Measurements from ENCODE around the gene ADARB2.

Gene ADARB2

DNA sequence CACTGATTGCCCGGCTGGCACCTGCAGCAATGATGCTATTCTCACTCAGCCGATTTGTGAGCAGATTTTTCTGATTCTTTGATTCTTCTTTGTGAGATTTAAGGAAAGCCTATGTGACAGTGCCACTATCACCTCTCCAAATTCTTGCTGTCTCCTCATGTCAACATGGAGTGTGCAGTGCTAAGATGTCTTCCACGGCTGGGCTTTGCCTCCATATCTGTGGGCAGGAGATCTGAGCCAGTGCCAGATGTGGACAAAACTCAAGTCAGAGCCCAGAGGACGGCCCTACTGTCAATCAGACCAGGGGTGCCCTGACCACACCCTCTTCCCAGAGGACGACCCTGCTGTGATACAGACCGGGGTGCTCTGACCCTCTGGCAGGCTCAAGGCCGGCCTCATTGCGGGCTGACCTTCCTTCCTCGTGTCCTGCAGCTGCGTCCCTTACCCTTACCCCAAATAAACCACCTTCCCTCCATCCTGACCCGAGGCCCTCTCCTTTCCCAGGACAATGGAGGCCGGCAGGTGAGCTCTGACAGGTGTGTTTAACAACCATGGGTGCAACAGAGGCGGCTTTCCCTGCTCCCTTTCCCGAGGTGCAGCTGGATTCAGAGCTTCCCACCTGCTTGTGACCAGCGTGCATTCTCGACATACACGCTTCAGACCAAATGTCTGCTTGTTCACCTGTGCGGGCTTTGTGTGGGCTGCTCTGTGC, 221.4 kb downstream of the ADARB2 start:
- DNase-seq: no peak

DNA sequence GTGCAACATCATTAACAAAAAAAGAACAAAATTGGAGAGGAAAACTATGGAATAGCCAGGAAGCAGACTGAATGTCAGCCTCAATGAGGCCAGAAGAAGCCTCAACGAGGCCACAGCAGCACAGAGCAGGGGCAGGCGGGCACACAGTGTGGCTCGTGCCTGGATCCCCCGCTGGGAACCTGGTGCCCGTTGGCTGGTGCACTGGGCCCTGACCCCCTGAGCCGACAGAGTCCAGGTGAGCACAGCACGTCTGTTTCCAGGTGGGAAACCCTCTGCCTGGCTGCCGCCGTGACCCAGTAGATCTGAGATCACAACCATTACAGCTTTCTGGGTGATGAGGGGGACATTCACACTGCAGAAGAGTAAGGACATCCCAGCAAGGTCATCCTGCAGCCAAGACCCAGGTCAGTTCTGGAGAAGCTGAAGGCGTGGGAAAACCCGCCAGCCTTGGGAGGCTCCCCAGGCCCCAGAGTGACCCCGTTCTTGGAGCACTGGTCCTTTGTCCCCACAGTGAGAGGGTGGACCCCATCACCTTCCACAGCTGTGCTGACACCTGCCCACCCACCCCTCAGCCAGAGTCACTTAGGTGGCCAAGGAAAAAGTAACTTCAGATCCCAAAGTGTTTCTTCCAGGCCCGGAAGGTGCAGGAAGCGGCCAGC, 222.1 kb downstream of the ADARB2 start:
- no peak for DNase-seq

DNA sequence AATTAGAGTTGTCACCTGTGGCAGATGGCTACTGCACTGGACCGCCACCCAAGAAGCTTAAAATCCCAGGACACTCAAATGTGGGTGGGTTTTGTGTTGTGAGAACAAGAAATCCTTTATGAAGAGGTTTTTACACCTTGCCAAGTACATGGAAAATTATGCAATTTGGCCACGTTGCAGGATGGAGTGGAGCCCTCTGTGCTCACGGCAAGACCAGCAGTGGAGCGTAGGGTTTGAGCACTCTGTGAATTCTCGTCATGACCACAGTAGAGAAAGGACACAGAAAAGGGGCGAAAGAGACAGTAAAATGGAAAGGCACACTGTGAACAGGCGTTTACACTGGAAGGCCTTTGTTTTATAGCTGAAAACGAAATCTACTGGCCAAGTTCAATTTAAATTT, 222.6 kb downstream of the ADARB2 start:
- no peak for DNase-seq

GRCh38 chr10:1513221-1513620, 224.1 kb downstream of the ADARB2 start:
- no peak for DNase-seq

DNA sequence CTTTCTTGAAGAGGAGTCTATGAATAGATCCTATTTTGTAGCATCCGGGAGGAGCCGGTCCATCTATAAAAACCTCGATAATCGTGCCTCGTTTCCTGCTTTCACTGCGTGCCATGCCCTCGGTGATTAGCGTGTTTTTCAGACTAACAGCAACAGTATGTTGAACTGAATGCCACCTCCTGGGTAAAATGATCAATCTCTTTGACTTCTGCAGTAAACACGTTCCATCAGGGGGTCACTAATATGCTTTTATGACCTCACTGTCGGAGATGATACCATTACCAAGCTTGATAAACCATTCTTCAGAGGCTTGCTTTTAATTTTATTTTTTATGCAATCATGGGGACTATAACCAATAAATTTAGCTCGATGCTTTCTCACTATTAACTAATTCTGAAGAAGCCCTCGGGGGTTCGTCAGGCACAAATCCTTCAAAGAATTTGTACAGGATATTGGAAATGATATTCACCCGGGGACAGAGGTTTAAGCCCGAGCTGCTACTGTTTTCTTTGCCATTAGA, 228.3 kb downstream of the ADARB2 start:
- no peak for DNase-seq

DNA sequence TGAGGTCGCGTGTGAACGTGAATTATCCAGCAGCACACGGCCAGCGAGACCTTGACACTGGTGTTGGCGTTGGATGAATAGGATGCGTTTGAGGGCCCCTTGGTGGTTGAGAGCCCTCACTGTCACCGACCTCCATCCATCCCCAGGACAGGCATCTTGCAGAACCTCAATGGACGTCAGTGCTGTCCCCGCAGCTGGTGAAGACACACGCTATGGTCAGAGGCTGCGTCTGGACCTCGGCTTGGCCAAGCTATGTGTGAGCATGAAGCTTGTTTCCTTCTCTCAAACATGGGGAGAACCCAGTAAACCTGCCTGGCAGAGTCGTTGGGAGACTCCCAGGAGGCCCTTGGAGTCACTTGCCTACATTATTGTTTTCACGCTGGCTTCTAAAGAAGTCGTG, 229.2 kb downstream of the ADARB2 start:
- DNase-seq: no peak

GRCh38 chr10:1507436-1507835, 229.9 kb downstream of the ADARB2 start:
- no peak for DNase-seq

- DNase-seq: no peak
Measured at GRCh38 chr10:1504940-1505339, 232.4 kb downstream of the ADARB2 start.

DNA sequence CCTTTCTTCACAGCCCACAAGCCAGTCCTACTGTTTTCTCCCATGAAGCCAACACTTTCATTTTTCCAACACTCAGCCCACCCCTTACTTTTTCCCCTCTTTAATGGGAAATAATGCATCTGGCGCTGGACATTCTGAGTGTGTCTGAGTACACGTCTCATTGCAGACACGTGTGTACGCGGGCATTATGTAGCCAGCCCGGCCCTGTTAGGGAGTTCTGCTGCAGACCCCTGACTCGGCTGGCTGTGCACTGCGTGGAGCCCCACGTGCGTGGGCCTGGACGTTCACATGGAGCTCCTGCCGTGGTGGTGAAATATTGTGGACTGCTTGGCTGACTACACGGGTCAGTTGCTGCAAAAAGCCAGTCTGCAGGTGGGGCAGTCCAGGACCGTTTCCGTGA, 233.0 kb downstream of the ADARB2 start:
- DNase-seq: no peak

DNA sequence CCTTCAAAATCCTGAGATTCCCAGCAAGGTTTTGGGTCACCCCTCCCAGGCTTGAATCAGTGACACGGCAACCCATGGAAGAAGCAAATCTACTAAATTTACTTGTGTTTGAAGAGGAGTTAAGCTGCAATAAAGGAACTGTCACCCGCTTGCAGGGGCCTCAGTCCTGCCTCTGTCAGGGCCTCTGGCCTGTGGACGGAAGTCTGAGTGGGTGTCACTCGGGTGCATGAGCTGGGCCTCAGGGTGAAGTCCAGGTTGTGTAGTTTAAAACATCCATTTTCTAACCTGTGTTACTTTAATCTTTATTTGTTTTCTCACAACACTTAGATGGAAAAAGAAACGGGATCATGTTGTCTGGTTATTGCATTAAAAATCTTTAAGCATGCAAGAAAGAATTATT, 234.9 kb downstream of the ADARB2 start:
- DNase-seq: no peak

- no peak for DNase-seq
Measured at GRCh38 chr10:1499359-1499957, 237.9 kb downstream of the ADARB2 start.

DNA sequence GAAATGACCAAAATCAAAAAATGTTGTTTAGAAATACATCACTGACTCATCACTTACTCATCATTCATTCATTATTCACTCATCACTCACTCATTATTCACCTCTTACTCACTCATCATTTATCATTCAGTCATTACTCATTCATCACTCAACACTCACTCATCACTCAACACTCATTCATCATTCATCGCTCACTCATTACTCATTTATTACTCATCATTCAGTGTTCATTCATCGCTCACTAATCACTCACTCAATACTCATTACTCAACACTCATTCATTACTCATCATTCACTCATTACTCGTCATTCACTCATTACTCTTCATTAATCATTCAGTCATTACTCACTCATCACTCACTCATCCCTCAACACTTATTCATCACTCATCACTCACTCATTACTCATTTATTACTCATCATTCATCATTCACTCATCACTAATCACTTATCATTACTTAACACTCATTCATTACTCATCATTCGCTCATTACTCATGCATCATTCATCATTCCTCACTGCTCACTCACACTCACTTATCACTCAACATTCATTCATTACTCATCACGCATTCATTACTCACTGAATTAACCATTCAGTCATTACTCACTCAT, 238.5 kb downstream of the ADARB2 start:
- DNase-seq: no peak

DNA sequence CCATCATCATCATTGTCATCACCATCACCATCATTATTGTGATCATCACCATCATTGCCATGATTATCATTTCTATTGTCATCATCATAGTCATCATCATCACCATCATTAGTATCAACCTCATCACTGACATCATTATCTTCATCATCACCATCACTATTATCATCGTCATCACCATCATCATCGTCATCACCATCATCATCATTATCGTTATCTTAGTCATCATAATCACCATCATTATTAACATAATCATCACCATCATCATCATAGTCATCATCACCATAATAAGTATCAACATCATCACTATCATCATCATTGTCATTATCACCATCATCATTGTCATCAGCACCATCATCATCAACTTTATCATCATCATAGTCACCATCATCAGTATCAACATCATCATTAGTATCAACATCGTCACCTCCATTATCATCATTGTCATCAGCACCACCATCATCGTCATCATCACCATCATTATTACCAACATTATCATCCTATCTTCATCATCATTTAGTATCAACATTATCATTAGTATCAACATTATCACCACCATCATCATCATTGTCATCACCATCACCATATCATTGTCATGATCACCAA, 241.3 kb downstream of the ADARB2 start:
- DNase-seq: no peak

DNA sequence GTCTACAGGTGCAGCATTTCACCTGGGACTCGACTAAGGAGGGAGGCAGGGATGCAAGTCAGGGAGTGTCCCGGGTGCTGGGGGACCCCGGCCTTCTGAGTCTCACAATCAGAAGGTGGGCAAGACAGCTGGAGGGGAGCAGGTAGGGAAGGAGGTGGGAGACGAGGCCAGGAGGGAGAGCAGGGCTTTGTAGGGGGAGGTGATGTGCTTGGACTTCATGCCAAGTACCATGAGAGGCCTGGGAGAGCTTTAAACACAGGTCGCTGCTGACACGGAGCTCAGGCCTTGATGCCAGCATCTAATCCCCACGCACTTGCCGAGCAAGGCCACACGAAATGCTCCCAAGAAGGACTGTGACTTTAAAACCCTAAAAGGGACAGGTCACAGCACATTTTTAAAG, 244.7 kb downstream of the ADARB2 start:
- no peak for DNase-seq

GRCh38 chr10:1491901-1492300, 245.4 kb downstream of the ADARB2 start:
- DNase-seq: no peak

- DNase-seq: no peak
Measured at GRCh38 chr10:1489801-1490200, 247.5 kb downstream of the ADARB2 start.

DNA sequence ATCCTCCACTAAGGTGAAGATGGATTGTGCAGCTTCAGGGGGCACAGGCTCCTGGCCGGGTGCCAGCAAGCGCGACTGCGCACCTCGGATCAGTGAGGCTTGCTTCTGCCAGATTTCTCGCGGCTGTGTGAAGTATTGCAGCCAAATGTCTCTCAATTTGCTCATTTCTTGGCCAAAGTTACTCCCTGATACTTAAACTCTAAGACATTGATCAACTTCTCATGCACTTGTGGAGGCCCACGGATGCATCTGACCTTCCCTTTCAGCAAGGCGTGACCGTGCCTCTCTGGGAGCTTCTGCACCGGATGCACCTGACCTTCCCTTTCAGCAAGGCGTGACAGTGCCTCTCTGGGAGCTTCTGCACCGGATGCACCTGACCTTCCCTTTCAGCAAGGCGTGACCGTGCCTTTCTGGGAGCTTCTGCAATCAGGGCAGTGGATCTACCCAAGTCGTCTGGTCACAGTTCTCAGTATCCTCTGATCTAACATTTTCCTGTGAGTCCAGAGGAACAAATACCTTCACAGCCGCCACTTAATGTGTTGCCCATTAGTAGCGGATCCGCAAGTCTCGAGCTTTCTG, 248.3 kb downstream of the ADARB2 start:
- no peak for DNase-seq

DNA sequence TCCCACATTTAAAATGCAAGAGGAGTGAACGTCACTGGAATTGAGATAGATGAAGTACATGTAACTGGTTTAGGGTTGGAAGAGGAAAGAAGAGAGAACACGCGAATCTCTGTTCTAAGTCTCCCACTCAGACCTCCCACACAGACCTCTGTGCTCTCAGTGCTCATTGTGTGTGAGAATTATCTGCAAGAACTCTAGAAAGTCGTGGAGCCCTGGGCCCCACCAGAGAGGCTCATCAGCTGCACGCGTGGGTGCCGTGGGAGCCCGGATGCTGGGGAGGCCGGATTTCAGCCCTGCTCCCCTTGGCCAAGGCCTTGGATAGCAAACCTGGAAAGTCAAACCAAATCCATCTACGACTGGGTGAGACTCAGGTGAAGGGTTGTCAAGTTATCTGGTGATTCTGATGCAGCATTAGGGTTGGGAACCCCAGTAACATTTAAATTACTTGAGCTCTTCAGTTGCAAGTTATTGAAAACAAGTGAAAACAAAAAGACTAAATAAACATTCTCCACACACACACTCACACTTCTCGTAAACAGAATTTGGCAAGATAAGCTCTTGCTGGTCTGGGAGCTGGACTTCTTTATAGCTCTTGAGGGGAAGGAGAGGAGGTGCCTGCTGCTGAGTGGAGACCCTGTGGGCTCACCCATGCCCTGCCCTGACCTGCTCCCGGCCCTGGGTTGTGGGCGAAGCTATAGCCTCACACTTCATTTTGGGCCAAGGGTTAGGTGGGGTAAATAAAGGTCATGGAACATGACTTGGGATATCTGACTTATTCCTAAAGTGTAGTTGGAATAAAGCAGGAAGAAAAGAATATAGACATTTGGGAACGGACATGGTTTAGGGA, 250.3 kb downstream of the ADARB2 start:
- DNase-seq: no peak

DNA sequence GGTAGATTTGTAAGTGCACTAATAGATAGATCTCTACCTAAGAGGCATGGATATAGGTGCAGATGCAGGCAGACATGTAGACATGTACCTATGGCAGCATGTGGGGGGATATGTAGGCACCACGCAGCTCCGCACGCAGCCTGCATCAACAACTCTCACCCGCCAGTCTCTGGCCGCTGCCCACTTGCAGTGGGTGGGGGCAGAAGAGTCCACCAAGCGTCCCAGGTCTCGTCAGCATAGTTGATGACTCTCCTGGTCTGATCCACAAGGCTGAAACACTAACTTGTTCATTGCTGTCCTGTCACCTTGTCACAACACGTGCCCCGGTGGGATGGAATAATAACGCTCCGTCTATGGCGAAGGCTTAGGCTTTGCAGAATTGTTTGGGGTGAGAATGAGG, 252.0 kb downstream of the ADARB2 start:
- no peak for DNase-seq

- DNase-seq: no peak
Measured at GRCh38 chr10:1483826-1484225, 253.5 kb downstream of the ADARB2 start.

DNA sequence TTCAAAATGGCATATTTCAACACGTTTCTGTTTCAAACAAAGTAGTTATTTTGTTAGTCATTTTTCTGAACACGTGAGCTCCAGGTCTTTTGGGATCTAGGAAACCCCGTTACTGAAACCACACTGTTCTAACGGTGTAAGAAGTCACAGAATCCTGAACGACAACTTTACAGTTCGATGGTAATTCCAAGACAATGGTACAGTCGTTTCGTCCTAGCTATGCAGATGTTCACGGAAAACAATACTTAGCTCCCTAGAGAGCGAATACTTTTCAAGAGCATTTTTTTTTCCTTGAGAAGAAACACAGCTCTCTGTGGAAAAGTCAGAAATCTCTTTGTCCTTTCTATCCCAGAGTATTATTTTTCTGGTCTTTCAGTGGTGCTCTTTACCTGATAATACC, 254.1 kb downstream of the ADARB2 start:
- no peak for DNase-seq

DNA sequence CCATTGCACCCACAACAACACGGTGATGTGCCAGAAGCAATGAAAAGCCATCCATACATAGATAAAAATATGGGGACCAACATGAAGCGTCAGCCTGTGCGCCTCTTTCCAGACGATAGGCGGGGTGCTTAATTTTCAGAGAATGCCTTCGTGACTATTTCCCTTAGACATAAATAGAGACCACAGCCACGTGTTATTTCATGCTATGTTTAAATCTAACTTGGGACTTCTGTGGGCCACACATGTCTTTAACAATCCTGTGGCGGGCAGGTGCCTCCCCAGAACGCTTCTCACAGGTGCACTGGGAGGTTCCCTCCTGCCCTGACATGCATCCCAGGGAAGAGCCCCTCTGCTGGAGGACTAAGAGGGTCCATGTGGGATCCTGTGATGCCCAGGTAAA, 259.7 kb downstream of the ADARB2 start:
- DNase-seq: no peak

Data from right hindlimb (tissue), 1 donor.